K562 (cell line): ENCODE data around the gene UBASH3B. TPM values are rescaled to one million over a fixed set of nuclear protein-coding genes. Genes with fewer than 3 reads are reported as not detected.

ENCODE experiments used
- ATAC-seq: fragments of 200-7000 bp; cut with Tn5 transposase; 3 replicates; pipeline ENCODE4 v1.9.1; 2020; ENCODE audit warnings: moderate library complexity
- BruUV-seq: library from RNA; stranded (reverse); fragments of 400-500 nt; replicated peaks from 2 replicates; lab custom pipeline; 2021; lab: Mats Ljungman, UMichigan
- CTCF ChIA-PET: fragments of 300-600 bp; formaldehyde crosslinking; extraction: SDS; loops from one replicate; lab custom pipeline; 2021; ENCODE audit warnings: low intra/inter-chr PET ratio; lab: Yijun Ruan, JAX
- POLR2A ChIA-PET: fragments of 300-600, 350-650 bp; sonication (Branson Sonifier 250); formaldehyde crosslinking; extraction: SDS; loops from one replicate; lab custom pipeline; 2021; ENCODE audit warnings: antibody characterized with exemption, inconsistent platforms; lab: Yijun Ruan, JAX
- DNase-seq, 4 experiments: peaks; one replicate each; pipeline versions ENCODE4 v3.0.0 to v3.0.0-alpha.2; 2011 to 2018; ENCODE audit warnings: low spot score in 3 of 4, mixed read lengths in 3 of 4; ENCODE audit errors: extremely low read depth in 1 of 4
- FAIRE-seq: peaks from 2 replicates; lab custom pipeline; 2011; peaks lifted over from hg19 to GRCh38; lab: Jason Lieb, UNC
- H2AFZ ChIP-seq: 2 replicates; pipeline ENCODE4 v1.6.0; 2011; ENCODE audit warnings: low read depth, low read length, control low read depth, inconsistent platforms
- H3K27ac ChIP-seq: fragments of 200-600 bp; 3 replicates; pipeline ENCODE4 v1.8.0; 2011; ENCODE audit warnings: low read depth, mild to moderate bottlenecking, control low read depth, inconsistent platforms, low read length, moderate library complexity, mixed read lengths; ENCODE audit errors: extremely low read depth
- H3K27me3 ChIP-seq, 2 experiments: fragments of 300-600 bp in 1 of 2; 2 replicates in 1 of 2; 3 replicates in 1 of 2; pipeline versions ENCODE4 v1.6.0 to v1.8.0; 2011; ENCODE audit warnings: inconsistent platforms in 2 of 2, low read length in 2 of 2, mild to moderate bottlenecking in 1 of 2, mixed read lengths in 1 of 2, moderate library complexity in 1 of 2; ENCODE audit not compliant: control insufficient read depth in 2 of 2, insufficient read depth in 2 of 2
- H3K36me3 ChIP-seq: fragments of 300-600 bp; 3 replicates; pipeline ENCODE4 v1.8.0; 2011; ENCODE audit warnings: mild to moderate bottlenecking, low read length, inconsistent platforms; ENCODE audit not compliant: control insufficient read depth, insufficient read depth
- H3K4me1 ChIP-seq, 2 experiments: fragments of 200-600 bp in 1 of 2; replicated peaks in 1 of 2; 2 replicates in 1 of 2; 3 replicates in 1 of 2; pipeline versions ENCODE4 v1.5.1 to v1.8.0; 2011; ENCODE audit warnings: inconsistent platforms in 2 of 2, low read length in 2 of 2, mild to moderate bottlenecking in 1 of 2, mixed read lengths in 1 of 2, moderate library complexity in 1 of 2; ENCODE audit not compliant: control insufficient read depth in 2 of 2, insufficient read depth in 2 of 2
- H3K4me2 ChIP-seq: 2 replicates; pipeline ENCODE4 v1.6.1; 2011; ENCODE audit warnings: low read length, control low read depth, inconsistent platforms, mixed read lengths; ENCODE audit not compliant: insufficient read depth
- H3K4me3 ChIP-seq: fragments of 200-600 bp; sonication (generic), shearing (Covaris generic); 2 replicates; pipeline ENCODE4 v1.5.1; 2016; ENCODE audit warnings: control low read depth, inconsistent platforms
- H3K79me2 ChIP-seq: fragments of 200-600 bp; 3 replicates; pipeline ENCODE4 v1.8.0; 2011; ENCODE audit warnings: low read length, inconsistent platforms; ENCODE audit not compliant: control insufficient read depth, insufficient read depth
- H3K9ac ChIP-seq, 2 experiments: 2 replicates each; pipeline versions ENCODE4 v1.6.0 to v1.6.1; 2011; ENCODE audit warnings: low read depth in 2 of 2, low read length in 2 of 2, control low read depth in 1 of 2, inconsistent platforms in 1 of 2, mild to moderate bottlenecking in 1 of 2, mixed read lengths in 1 of 2; ENCODE audit not compliant: insufficient read depth in 1 of 2
- H3K9me1 ChIP-seq: one replicate; pipeline ENCODE4 v1.6.0; 2011; ENCODE audit warnings: inconsistent platforms, mild to moderate bottlenecking, low read length, moderate library complexity; ENCODE audit not compliant: control insufficient read depth, insufficient read depth
- H3K9me3 ChIP-seq: replicated peaks from 2 replicates; pipeline ENCODE4 v1.5.1; 2011; ENCODE audit warnings: low read depth, low read length, inconsistent platforms; ENCODE audit not compliant: control insufficient read depth, insufficient read depth
- H4K20me1 ChIP-seq: replicated peaks from 2 replicates; pipeline ENCODE4 v1.6.1; 2011; ENCODE audit warnings: low read length, inconsistent platforms, mixed read lengths; ENCODE audit not compliant: control insufficient read depth, insufficient read depth
- C11orf30 ChIP-seq: fragments of 450-650 bp; IDR thresholded peaks from 2 replicates; pipeline ENCODE4 v1.6.1; 2016; ENCODE audit warnings: low read depth, mild to moderate bottlenecking
- CREM ChIP-seq: IDR thresholded peaks from 2 replicates; pipeline ENCODE4 v1.6.1; 2014; ENCODE audit warnings: antibody characterized with exemption, low read depth
- GTF2E2 ChIP-seq: fragments of 200-800 bp; sonication (Bioruptor generic); IDR thresholded peaks from 2 replicates; pipeline ENCODE4 v1.6.1; 2016; ENCODE audit warnings: missing genetic modification characterization, missing compliant biosample characterization
- RAD21 ChIP-seq, 2 experiments: fragments of 250-450 bp in 1 of 2; fragments of 450-650 bp in 1 of 2; sonication (Bioruptor Pico) in 1 of 2; formaldehyde crosslinking in 1 of 2; IDR thresholded peaks in 1 of 2; conservative IDR thresholded peaks in 1 of 2; 2 replicates each; pipeline versions ENCODE4 v1.4.0 to v1.8.0; 2020 to 2022; ENCODE audit warnings: mild to moderate bottlenecking in 2 of 2, moderate library complexity in 1 of 2
- SMAD1 ChIP-seq: fragments of 150-350 bp; IDR thresholded peaks from 2 replicates; pipeline ENCODE4 v1.6.1; 2014; ENCODE audit warnings: low read length, low read depth; ENCODE audit not compliant: partially characterized antibody
- SMC3 ChIP-seq: conservative IDR thresholded peaks from 2 replicates; pipeline ENCODE4 v1.6.1; 2011; ENCODE audit warnings: low read depth, low read length, improper control_type of control experiment; ENCODE audit not compliant: insufficient read depth
- XRCC5 ChIP-seq: fragments of 200-400 bp; formaldehyde crosslinking; IDR thresholded peaks from 2 replicates; pipeline ENCODE4 v1.6.1; 2017; ENCODE audit warnings: low read depth, mild to moderate bottlenecking, low read length
- WGBS: fragments of 100-300 bp; shearing (Covaris generic); methylation state at CpG from one replicate; pipeline ENCODE4 v1.1.6; 2016; ENCODE audit warnings: low coverage, mixed read lengths; ENCODE audit not compliant: insufficient coverage; ENCODE audit errors: missing lambda C conversion rate; 5-methylcytosine and 5-hydroxymethylcytosine counted together
- in situ Hi-C: fragments of 300-500 bp; cut with MboI; formaldehyde crosslinking; loops from 4 replicates; pipeline ENCODE4 v1.15.0; 2018; ENCODE audit warnings: inconsistent platforms, mixed read lengths
- intact Hi-C: fragments of 100-400 bp; cut with micrococcal nuclease; formaldehyde crosslinking; loops from 2 replicates; pipeline ENCODE4 v1.14.2; 2022
- polyA plus RNA-seq, 8 experiments: library from polyadenylated mRNA; depleted of rRNA in 4 of 8; stranded (reverse) in 5 of 8; unstranded in 3 of 8; fragments of >200 nt; fragmentation: Nextera tagmentation in 2 of 8; fragmentation: Illumina TruSeq in 1 of 8; extraction: Ambion mirVana in 2 of 8; extraction: Trizol in 1 of 8; gene quantifications; 2 replicates each; pipeline versions ENCODE4 v1.2.1 to v1.2.3, GENCODE V29; 2011 to 2014; ENCODE audit warnings: inconsistent platforms in 1 of 8, missing spikeins in 1 of 8
- total RNA-seq, 7 experiments: library from RNA; depleted of rRNA in 6 of 7; stranded (reverse); fragments of >200 nt in 6 of 7; fragmentation: Illumina TruSeq in 2 of 7; extraction: Trizol in 2 of 7; gene quantifications; 2 replicates each; pipeline versions ENCODE4 v1.2.1 to v1.2.3, GENCODE V29; 2011 to 2021; ENCODE audit warnings: low replicate concordance in 1 of 7
- TF ChIP-seq, protein P1 (sequence below): fragments of 250-450 bp; sonication (Bioruptor Pico); IDR thresholded peaks from 2 replicates; pipeline ENCODE4 v1.5.0; 2022; ENCODE audit warnings: mild to moderate bottlenecking
- TF ChIP-seq, protein P2 (sequence below), 3 experiments: IDR thresholded peaks in 2 of 3; conservative IDR thresholded peaks in 1 of 3; 2 replicates each; pipeline ENCODE4 v1.5.1; 2011 to 2012; ENCODE audit warnings: low read length in 3 of 3, mild to moderate bottlenecking in 3 of 3, control low read depth in 2 of 3, improper control_type of control experiment in 1 of 3, inconsistent platforms in 1 of 3, low read depth in 1 of 3, mixed read lengths in 1 of 3, moderate library complexity in 1 of 3; ENCODE audit not compliant: insufficient read depth in 2 of 3

UBASH3B gene
- total and polyA plus RNA-seq, 9 of the 15 experiments (the other 6 are each of a cell fraction or from before 2014, with no cell fraction given): 0.01 to 0.31 (median 0.08) TPM; not detected in 2

DNA sequence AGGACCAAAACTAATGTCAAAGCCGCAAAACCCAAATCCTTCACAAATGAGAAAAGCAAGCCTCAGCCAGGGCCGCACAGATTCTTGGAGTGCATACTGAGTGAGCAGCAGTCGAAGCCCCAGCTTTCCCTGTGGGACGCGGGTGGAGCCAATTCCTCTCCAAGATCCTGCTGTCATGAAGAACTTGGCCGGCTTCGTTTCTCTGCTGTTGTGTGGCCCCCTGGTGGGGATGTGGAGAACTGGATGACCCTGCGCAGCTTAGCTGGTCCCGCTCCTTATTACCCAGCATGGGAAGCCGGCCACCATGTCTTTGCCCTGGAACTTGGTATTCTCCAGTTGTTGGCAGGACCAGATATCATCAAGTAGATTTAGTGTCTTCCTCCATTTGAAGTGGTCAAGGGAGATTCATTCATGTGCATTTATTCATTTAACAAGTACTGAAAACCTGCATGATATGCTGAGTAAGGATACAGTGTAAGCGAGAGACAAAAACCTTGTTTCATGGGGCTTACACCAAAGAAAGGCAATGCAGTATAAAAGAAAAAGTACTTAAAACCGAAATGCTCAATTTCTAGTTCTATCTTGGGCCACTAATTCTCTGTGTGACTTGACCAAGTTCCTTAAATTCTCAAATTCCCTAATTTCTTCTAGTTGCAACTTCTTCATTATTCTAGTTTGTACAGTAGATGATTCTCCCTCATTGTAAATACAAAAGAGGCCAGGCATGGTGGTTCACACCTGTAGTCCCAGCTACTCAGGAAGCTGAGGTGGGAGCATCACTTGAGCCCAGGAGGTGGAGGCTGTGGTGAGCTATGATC lies 126.1 kb downstream of the UBASH3B start:
- H3K27me3 ChIP-seq: peaks cover 2 to 19% of the 10 kb centered on the region in 2 experiments; a peak in 1 of 5 replicates
- in situ Hi-C loops (no loop called here), intact Hi-C loops (loop anchor here (1.0 kb wide), 3 partner anchors 148 to 201 kb away; no protein-coding TSS in a partner anchor)
- DNase-seq (peak; percentile 74 to 81 (median 78)), FAIRE-seq (peak; percentile 92), ATAC-seq (peak; percentile 99)
- H3K9ac ChIP-seq: no peak overlapping the region
- ChIA-PET POLR2A (interaction anchor here (0.6 kb wide), 1 partner anchor 9 kb away, joined by 3 read pairs; no protein-coding TSS in a partner anchor), CTCF (interaction anchor here (0.5 to 0.9 kb wide), 5 partner anchors 149 to 202 kb away, joined by 3 to 5 read pairs (median 3); no protein-coding TSS in a partner anchor)
- no peaks in the 10 kb centered on the region for H3K9me1 ChIP-seq
- 7% methylated on average over 12 of the region's 12 CpGs for whole genome bisulfite sequencing
- H4K20me1 ChIP-seq: 0 out of 2 replicates have a peak, but pooled peaks cover 4% of the 10 kb centered on the region
- H3K27ac ChIP-seq: no peak overlapping the region
- no peak overlapping the region for H3K4me2 ChIP-seq
- no peaks in the 10 kb centered on the region for H3K79me2 ChIP-seq
- H3K9me3 ChIP-seq: no peaks in the 10 kb centered on the region
- BruUV-seq: no TSS peak
- H2AFZ ChIP-seq: no peak overlapping the region
- no peak overlapping the region for H3K4me3 ChIP-seq
- H3K4me1 ChIP-seq: no peaks in the 10 kb centered on the region
- no peaks in the 10 kb centered on the region for H3K36me3 ChIP-seq
- peak; percentile 88 for TF ChIP-seq SMC3
- TF ChIP-seq XRCC5: 0 out of 2 replicates have a peak, but pooled peaks have one; percentile 23
- TF ChIP-seq, protein P1, sequence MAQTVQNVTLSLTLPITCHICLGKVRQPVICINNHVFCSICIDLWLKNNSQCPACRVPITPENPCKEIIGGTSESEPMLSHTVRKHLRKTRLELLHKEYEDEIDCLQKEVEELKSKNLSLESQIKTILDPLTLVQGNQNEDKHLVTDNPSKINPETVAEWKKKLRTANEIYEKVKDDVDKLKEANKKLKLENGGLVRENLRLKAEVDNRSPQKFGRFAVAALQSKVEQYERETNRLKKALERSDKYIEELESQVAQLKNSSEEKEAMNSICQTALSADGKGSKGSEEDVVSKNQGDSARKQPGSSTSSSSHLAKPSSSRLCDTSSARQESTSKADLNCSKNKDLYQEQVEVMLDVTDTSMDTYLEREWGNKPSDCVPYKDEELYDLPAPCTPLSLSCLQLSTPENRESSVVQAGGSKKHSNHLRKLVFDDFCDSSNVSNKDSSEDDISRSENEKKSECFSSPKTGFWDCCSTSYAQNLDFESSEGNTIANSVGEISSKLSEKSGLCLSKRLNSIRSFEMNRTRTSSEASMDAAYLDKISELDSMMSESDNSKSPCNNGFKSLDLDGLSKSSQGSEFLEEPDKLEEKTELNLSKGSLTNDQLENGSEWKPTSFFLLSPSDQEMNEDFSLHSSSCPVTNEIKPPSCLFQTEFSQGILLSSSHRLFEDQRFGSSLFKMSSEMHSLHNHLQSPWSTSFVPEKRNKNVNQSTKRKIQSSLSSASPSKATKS (CRISPR knock-in tag): no peak
- no peak for TF ChIP-seq GTF2E2 (tag)
- TF ChIP-seq C11orf30: peak; percentile 28; the same call in 1 of the 2 replicates
- 0 out of 2 replicates have a peak, but pooled peaks have one; percentile 20 for TF ChIP-seq CREM
- peak; percentile 68 to 82 for TF ChIP-seq RAD21 (CRISPR knock-in tag; conservative IDR thresholded peaks at IDR 0.05 in 1 of 2, IDR thresholded peaks at IDR 0.05 in 1 of 2)
- TF ChIP-seq SMAD1: no peak
- TF ChIP-seq, protein P2, sequence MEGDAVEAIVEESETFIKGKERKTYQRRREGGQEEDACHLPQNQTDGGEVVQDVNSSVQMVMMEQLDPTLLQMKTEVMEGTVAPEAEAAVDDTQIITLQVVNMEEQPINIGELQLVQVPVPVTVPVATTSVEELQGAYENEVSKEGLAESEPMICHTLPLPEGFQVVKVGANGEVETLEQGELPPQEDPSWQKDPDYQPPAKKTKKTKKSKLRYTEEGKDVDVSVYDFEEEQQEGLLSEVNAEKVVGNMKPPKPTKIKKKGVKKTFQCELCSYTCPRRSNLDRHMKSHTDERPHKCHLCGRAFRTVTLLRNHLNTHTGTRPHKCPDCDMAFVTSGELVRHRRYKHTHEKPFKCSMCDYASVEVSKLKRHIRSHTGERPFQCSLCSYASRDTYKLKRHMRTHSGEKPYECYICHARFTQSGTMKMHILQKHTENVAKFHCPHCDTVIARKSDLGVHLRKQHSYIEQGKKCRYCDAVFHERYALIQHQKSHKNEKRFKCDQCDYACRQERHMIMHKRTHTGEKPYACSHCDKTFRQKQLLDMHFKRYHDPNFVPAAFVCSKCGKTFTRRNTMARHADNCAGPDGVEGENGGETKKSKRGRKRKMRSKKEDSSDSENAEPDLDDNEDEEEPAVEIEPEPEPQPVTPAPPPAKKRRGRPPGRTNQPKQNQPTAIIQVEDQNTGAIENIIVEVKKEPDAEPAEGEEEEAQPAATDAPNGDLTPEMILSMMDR (IDR thresholded peaks at IDR 0.05 in 2 of 3, conservative IDR thresholded peaks at IDR 0.05 in 1 of 3; ENCODE audit: insufficient read depth in 2 of 3, low read depth in 1 of 3, low read length in 3 of 3): peak; percentile 78 to 81 (median 79)
